ENCODE measurements around the gene P2RX7. TPM values are rescaled to one million over a fixed set of nuclear protein-coding genes. Genes with fewer than 3 reads are reported as not detected.

P2RX7 gene
- total and polyA plus RNA-seq, 9 of the 15 experiments (the other 6 are each of a cell fraction or from before 2014, with no cell fraction given) = 0.04 to 0.65 (median 0.30) TPM

- TF ChIP-seq XRCC3 (IDR thresholded peaks at IDR 0.05) (no peak), KLF13 (tag; IDR thresholded peaks at IDR 0.05; ENCODE audit: borderline replicate concordance, low read depth) (no peak), KLF6 (CRISPR knock-in tag; IDR thresholded peaks at IDR 0.05; ENCODE audit: borderline replicate concordance) (no peak), RBM25 (IDR thresholded peaks at IDR 0.05; ENCODE audit: low read depth, low read length, severe bottlenecking) (peak; percentile 4), CREBBP (IDR thresholded peaks at IDR 0.05; ENCODE audit: low read depth, low read length) (peak; percentile 62), CXXC5 (CRISPR knock-in tag; IDR thresholded peaks at IDR 0.05) (no peak), GATAD2A (IDR thresholded peaks at IDR 0.05) (0 out of 2 replicates have a peak, but pooled peaks have one; percentile 14), PCBP1 (IDR thresholded peaks at IDR 0.05; ENCODE audit: low read depth, low read length, poor library complexity, severe bottlenecking) (no peak), POU5F1 (IDR thresholded peaks at IDR 0.05; ENCODE audit: borderline replicate concordance, low read depth, low read length, partially characterized antibody) (no peak), SMAD3 (CRISPR knock-in tag; conservative IDR thresholded peaks at IDR 0.05) (no peak), FOXP4 (CRISPR knock-in tag; IDR thresholded peaks at IDR 0.05; ENCODE audit: borderline replicate concordance) (no peak), MTA1 (IDR thresholded peaks at IDR 0.05; ENCODE audit: borderline replicate concordance) (peak; percentile 82), SMARCC2 (IDR thresholded peaks at IDR 0.05; ENCODE audit: low read depth) (no peak), ZNF197 (CRISPR knock-in tag; IDR thresholded peaks at IDR 0.05; ENCODE audit: low read depth) (no peak), TCFL5 (CRISPR knock-in tag; conservative IDR thresholded peaks at IDR 0.05) (no peak), ZNF639 (CRISPR knock-in tag; conservative IDR thresholded peaks at IDR 0.05 in 1 of 2, IDR thresholded peaks at IDR 0.05 in 1 of 2) (no peak), KAT8 (IDR thresholded peaks at IDR 0.05; ENCODE audit: low read depth) (no peak), ZNF408 (CRISPR knock-in tag; IDR thresholded peaks at IDR 0.05; ENCODE audit: low read depth) (no peak), HBP1 (CRISPR knock-in tag; IDR thresholded peaks at IDR 0.05) (0 out of 2 replicates have a peak, but pooled peaks have one; percentile 44), BRD9 (IDR thresholded peaks at IDR 0.05; ENCODE audit: low read depth, partially characterized antibody) (no peak)
These were observed 86.8 kb downstream of the P2RX7 start (continued) for GRCh38 chr12:121219353-121219986.
